HG03039 (cell line): ENCODE results near the gene SLC25A39.
"Not testable (repeated sequence)": the region's sequence is repeated elsewhere in the genome, so short reads cannot be mapped to it uniquely, and the experiment has no call there.

Experiments
- ATAC-seq: cut with Tn5 transposase; IDR thresholded peaks from one replicate; pipeline ENCODE4 v1.9.1; 2021; ENCODE audit warnings: mild to moderate bottlenecking, moderate library complexity; ENCODE audit not compliant: unreplicated experiment

The SLC25A39 gene

GRCh38 chr17:44335968-44336367 lies 11.3 kb upstream of the SLC25A39 start:
- ATAC-seq, result no peak

GRCh38 chr17:44335564-44335963 lies 10.9 kb upstream of the SLC25A39 start:
- no peak for ATAC-seq

GRCh38 chr17:44334727-44335126 lies 10.1 kb upstream of the SLC25A39 start:
- no peak for ATAC-seq

GRCh38 chr17:44334315-44334714 lies 9.7 kb upstream of the SLC25A39 start:
- no peak for ATAC-seq

- no peak for ATAC-seq
Measured at GRCh38 chr17:44333371-44333770, 8.7 kb upstream of the SLC25A39 start.

GRCh38 chr17:44331249-44331760 lies 6.7 kb upstream of the SLC25A39 start:
- ATAC-seq, result no peak

- ATAC-seq, result not testable (repeated sequence)
Measured at GRCh38 chr17:44330263-44330662, 5.6 kb upstream of the SLC25A39 start.

- ATAC-seq, result not testable (repeated sequence)
Measured at GRCh38 chr17:44329516-44329915, 4.9 kb upstream of the SLC25A39 start.

GRCh38 chr17:44327715-44328449 lies 3.3 kb upstream of the SLC25A39 start:
- no peak for ATAC-seq

GRCh38 chr17:44326861-44327444 lies 2.3 kb upstream of the SLC25A39 start:
- ATAC-seq, result no peak

- peak; percentile 4 for ATAC-seq
Measured at GRCh38 chr17:44324092-44324570, 492 bp downstream of the SLC25A39 start.

GRCh38 chr17:44323359-44324091 lies 1.1 kb downstream of the SLC25A39 start:
- ATAC-seq, result no peak

- ATAC-seq, result no peak
Measured at GRCh38 chr17:44322236-44322895, 2.3 kb downstream of the SLC25A39 start.

GRCh38 chr17:44321246-44322120 lies 3.1 kb downstream of the SLC25A39 start:
- ATAC-seq, result no peak

- ATAC-seq, result no peak
Measured at GRCh38 chr17:44320066-44320465, 4.6 kb downstream of the SLC25A39 start.

- ATAC-seq, result no peak
Measured at GRCh38 chr17:44318077-44318892, 6.3 kb downstream of the SLC25A39 start.

GRCh38 chr17:44317545-44317944 lies 7.1 kb downstream of the SLC25A39 start:
- no peak for ATAC-seq

- ATAC-seq, result no peak
Measured at GRCh38 chr17:44315760-44316731, 8.6 kb downstream of the SLC25A39 start.
